Subcutaneous adipose tissue (tissue), 4 donors: Measurements from ENCODE around the gene BTBD6. TPM values are rescaled to one million over a fixed set of nuclear protein-coding genes. Genes with fewer than 3 reads are reported as not detected.

Source experiments
- total RNA-seq, 4 donors: library from RNA; depleted of rRNA; stranded (reverse); fragments of >200 nt; gene quantifications; one replicate each; pipeline ENCODE4 v1.1.0, GENCODE V29; 2016
- TF ChIP-seq, protein P1 (sequence below): fragments of 450-650 bp; IDR thresholded peaks from one replicate; pipeline ENCODE4 v1.5.1; 2016; ENCODE audit warnings: low read depth, mild to moderate bottlenecking, control low read depth, antibody characterized with exemption, moderate library complexity

The BTBD6 gene
- total RNA-seq, 4 donors from 2014 or later: 55.4 to 229 (median 79.0) TPM

DNA sequence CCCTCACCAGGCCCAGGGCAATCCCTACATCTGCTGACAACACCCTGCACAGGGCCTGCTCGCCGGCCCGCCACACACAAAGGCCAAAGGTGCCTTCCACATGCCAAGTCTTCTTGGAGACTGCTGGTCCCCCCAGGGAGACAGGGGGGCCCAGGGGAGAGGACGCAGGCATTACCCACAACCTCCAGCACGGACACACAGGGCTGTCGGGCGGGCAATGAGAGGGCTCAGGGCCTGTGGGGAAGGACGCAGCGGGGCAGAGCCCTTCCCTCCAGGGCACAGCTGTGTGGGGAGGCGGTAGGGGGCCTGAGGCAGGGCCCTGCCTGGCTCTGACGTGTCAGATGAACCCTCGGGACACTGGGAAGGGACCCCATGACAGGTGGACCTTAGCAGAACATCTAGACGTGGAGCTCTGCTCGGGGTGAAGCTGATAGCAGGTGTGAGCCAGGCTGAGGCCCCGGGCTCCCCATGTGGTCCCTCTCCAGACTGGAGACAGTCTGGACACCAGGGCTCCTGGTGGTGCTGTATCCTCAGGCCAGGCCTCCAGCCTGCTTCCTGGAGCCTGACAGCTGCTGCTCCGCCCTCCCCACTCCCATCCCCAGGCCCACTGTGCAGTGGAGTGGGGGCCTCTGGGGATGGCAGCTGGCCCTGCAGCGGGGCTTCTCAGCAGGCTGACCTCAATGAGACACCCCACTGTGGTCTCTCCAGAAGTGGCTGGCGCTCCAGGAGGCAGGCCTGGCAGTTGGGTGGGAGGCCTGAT is 35.6 kb upstream of the BTBD6 start:
- TF ChIP-seq, protein P1, sequence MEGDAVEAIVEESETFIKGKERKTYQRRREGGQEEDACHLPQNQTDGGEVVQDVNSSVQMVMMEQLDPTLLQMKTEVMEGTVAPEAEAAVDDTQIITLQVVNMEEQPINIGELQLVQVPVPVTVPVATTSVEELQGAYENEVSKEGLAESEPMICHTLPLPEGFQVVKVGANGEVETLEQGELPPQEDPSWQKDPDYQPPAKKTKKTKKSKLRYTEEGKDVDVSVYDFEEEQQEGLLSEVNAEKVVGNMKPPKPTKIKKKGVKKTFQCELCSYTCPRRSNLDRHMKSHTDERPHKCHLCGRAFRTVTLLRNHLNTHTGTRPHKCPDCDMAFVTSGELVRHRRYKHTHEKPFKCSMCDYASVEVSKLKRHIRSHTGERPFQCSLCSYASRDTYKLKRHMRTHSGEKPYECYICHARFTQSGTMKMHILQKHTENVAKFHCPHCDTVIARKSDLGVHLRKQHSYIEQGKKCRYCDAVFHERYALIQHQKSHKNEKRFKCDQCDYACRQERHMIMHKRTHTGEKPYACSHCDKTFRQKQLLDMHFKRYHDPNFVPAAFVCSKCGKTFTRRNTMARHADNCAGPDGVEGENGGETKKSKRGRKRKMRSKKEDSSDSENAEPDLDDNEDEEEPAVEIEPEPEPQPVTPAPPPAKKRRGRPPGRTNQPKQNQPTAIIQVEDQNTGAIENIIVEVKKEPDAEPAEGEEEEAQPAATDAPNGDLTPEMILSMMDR: no peak

DNA sequence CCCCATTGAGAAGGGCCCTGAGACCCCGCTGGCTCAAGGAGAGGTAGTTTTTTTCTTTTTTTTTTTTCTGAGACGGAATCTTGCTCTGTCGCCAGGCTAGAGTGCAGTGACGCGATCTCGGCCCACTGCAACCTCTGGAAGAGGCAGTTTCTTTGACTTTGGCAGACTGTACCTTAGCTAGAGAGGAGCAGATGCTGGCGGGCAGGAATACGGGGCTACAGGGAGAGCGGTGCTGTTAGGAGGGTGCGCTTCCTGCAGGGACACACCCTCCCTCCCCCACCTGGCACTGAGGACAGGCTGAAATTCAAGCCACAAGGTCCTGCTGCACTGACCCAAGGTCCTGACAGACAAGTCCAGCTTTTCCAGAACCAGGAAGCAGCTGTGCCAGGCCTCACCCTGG is 35.0 kb upstream of the BTBD6 start:
- TF ChIP-seq, protein P1: no peak

DNA sequence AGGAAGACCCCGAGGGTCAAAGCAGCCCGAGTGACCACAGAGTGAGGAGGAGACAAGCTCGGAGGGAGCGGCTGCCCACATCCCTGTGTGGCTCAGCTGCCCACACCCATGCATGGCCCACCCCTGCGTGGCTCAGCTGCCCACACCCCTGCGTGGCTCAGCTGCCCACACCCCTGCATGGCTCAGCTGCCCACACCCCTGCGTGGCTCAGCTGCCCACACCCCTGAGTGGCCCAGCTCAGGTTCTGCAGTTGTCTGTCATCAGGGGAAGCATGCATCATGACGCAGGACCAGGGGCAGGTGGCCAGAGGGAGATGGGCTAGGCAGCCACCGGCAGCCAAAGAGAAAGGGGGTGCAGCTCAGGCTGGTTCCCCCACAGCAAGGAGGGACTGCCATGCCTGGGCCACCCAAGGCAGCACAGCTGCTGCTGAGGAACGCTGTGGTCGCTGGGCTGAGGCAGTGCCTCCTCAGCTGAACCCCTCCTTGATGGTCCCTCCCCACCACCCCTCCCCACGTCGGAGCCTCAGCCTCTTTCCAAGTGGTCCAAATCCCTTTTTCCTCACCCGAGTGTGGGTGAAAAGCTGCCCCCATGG is 33.9 kb upstream of the BTBD6 start:
- TF ChIP-seq, protein P1: no peak

DNA sequence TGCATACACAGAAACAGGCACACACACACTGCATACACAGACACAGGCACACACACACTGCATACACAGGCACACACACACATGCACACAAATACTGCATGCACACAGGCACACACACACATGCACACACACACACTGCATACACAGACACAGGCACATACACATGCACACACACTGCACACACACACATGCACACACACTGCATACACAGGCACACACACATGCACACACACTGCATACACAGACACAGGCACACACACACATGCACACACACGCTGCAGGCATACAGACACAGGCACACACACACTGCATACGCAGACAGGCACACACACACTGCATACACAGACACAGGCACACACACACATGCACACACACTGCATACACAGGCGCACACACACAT is 32.7 kb upstream of the BTBD6 start:
- TF ChIP-seq, protein P1: no peak

DNA sequence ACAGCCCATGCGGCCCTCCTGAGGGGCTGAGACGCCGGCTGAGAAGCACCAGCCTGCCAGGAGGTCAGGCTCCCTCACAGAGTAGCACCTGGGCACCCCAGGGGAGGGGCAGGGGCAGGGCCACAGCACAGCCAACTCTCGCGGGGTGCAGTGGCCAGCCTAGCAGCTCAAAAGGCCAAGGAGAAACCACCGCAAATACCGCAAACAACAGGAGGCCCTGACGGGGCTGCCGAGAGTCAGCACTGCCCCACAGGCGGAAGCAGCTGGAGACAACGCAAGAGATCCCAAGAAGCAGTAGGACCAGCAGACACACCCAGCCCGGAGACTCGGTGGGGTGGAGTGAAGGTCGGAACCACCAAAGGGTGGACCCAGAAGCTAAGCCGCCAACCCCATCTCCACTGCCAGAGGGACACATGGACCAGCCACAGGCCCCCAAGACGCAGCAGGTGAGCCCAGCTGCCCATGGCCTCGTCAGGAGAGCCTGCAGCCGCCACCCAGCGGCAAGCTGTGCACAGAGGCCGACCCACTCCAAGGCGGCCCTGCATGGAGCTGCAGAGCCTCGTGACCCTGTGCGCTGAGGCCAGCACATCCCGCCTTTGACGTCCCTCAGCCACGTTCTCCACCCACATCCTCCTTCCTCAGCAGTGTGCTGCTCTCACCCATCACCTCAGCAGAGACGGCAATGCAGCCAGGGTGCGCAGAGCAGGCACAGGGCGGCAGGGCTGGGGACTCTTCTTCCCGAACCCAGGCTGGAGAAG is 31.7 kb upstream of the BTBD6 start:
- TF ChIP-seq, protein P1: no peak

DNA sequence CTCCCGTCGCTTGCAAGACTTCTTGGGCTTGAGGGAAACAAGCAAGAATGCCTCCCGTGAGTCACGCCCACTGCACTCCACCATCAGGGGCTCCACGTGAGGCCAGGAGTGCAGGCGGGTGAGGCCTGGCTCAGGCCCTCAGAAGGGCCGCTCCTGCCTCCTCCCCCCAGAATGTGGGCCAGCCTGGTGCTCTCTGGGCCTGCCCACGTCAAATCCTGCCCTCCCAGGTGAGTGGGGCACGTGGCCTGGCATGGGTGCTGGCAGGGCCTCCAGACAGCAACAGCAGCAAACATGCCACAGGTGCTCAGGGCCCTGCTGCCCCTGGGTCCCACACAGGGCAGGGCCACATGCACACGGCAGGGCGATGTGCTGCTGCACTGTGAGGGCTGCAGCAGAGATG is 30.6 kb upstream of the BTBD6 start:
- TF ChIP-seq, protein P1: no peak

DNA sequence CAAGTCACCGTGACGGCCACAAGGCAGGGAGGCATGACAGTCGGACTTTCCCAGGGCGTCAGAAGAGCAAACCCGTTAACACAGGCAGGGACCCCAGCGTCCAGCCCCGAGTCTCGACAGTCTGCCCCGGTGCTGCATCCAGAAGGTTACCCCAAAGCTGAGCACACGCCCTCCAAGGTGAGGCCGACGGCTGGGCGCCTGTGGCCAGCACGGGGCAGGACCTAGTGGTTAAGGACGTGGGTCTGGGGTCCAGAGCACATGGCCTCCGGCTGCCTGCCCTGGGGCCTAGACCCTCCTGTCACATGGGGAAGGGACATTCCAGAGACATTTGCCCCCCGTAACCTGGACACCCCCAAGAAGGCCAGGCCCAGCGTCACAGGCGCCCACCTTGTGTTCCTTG is 29.7 kb upstream of the BTBD6 start:
- TF ChIP-seq, protein P1: no peak
